Measurements from ENCODE around the gene KHDC3L.

DNA sequence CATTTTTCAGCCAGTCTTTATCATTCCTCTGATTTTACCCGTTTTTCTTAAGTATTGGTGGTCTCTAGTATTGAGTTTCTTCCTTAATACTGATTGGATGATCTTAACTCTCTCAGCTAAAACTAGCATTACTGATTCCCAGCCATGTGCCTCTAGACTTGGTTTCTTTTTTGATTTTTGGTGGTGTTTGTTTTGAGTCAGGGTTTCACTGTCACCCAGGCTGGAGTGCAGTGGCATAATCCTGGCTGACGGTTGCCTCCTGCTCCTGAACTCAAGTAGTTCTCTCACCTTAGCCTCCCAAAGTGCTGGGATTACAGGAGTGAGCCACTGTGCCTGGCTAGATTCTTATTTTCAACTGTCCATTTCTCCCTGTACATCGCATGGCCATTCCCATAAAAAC, 33.3 kb upstream of the KHDC3L start:
- TF ChIP-seq CTCF (optimal IDR thresholded peaks at IDR 0.05 in 1 of 3, IDR thresholded peaks at IDR 0.05 in 1 of 3, conservative IDR thresholded peaks at IDR 0.05 in 1 of 3; ENCODE audit: extremely low read depth in 1 of 3, insufficient read depth in 2 of 3, low read length in 3 of 3), result no peak
- TF ChIP-seq EZH2 (IDR thresholded peaks at IDR 0.05; ENCODE audit: low read length), result no peak

Data from keratinocyte (primary cell).